Ureter (tissue), 1 donor: ENCODE results near the gene CHAT. TPM values are rescaled to one million over a fixed set of nuclear protein-coding genes. Genes with fewer than 3 reads are reported as not detected.

Experiments used
- DNase-seq: peaks from one replicate; pipeline ENCODE4 v3.0.0-alpha.2; 2020; ENCODE audit warnings: low spot score
- total RNA-seq: library from RNA; stranded (reverse); gene quantifications from one replicate; pipeline ENCODE4 v1.2.4, GENCODE V29; 2023
- donor health status: DM: yes; HTN: yes; CAD: no.

Gene CHAT
- not detected for total RNA-seq

DNA sequence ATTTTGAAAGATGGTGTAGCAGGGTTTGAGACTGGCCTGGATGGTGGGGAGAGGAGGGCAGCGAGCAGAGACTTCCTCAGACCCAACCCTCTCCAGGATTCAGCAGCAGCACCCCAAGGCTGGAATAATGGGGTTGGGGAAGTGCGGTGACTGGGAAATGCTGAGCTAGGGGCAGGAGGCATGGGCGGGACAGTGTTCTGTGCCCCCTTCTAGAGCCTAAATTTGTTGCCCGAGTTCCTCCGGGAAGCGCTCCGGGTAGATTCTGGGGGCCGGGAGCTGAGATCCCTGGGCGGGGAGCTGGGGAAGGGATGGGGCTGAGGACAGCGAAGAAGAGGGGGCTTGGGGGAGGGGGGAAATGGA, at the start of gene CHAT:
CHAT (plus strand) TSS at position 156 of the 360 bp plus-strand sequence; CDS start at position 309, 153 bp downstream.
- no peak for DNase-seq

- no peak for DNase-seq
Observed at GRCh38 chr10:49564461-49565009, 49.3 kb upstream of the CHAT start.

DNA sequence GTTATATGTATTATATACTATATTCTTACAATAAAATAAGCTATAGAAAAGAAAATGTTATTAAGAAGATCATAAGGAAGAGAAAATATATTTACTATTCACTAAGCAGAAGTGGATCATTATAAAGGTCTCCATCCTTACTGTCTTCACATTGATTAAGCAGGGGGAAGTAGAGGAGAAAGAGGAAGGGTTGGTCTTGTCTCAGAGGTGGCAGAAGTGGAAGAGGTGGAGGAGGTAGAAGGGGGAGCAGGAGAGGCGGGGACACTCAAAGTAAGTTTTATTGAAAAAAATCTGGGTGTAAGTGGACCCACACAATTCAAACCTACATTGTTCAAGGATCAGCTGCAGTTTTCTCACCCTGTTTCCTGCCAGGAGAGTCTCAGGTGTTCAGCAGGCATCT, 46.0 kb upstream of the CHAT start:
- DNase-seq = no peak

GRCh38 chr10:49568235-49568634, 45.6 kb upstream of the CHAT start:
- no peak for DNase-seq

GRCh38 chr10:49569031-49569631, 44.7 kb upstream of the CHAT start:
- no peak for DNase-seq

DNA sequence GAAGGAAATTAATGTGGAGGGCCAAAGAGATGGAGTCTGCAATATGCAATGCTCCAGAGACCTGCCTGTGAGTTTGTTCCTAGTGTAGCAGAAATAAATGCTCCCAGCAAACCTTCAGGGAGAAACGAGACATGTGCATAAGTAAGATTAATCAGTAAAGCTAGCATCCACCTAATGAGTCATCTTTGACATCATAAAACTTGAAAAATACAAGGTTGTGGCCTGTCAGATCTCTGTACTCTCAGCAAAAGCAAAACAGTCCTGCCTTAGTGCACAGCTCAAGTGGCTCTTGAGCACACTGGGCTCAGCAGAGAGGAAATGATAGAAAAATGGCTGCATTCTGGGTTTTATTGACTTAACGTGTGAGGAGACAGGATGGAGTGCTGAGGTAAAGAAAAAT, 42.4 kb upstream of the CHAT start:
- no peak for DNase-seq

GRCh38 chr10:49572594-49573114, 41.2 kb upstream of the CHAT start:
- no peak for DNase-seq

- no peak for DNase-seq
Observed at GRCh38 chr10:49575489-49576072, 38.3 kb upstream of the CHAT start.

- no peak for DNase-seq
Observed at GRCh38 chr10:49577182-49577925, 36.5 kb upstream of the CHAT start.

DNA sequence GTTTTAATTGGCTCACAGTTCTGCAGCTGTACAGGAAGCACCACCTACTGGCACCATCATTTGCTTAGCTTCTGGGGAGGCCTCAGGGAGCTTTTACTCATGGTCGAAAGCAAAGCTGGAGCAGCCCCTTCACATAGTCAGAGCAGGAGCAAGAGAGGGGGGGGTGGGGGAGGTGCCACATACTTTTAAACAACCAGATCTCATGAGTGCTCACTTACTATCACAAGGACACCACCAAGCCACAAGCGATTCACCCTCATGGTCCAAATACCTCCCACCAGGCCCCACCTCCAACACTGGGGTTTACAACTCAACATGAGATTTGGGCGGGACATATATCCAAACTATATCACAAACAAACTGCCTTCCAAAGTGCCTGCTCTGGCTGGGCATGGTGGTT, 35.4 kb upstream of the CHAT start:
- DNase-seq = no peak

GRCh38 chr10:49579621-49580020, 34.2 kb upstream of the CHAT start:
- no peak for DNase-seq

GRCh38 chr10:49585387-49585786, 28.4 kb upstream of the CHAT start:
- no peak for DNase-seq

DNA sequence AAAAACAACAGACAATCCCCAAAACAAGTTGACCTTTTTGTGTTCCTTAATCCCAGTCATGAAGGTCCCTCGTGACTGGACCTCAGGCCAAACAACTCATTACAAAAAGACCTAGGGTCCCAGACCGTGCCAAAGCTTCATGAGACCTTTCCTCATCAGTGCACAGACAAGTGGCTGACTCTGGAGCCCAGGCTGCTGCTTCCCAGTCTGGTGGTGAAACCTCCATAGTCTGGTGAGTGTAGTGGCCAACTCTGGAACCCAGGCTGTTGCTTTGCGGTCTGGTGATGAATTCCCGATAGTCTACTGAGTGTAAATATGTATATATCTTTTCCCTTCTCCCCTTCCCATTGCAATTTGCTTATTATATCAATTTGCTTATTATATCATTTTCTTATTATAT, 25.9 kb upstream of the CHAT start:
- DNase-seq = no peak

DNA sequence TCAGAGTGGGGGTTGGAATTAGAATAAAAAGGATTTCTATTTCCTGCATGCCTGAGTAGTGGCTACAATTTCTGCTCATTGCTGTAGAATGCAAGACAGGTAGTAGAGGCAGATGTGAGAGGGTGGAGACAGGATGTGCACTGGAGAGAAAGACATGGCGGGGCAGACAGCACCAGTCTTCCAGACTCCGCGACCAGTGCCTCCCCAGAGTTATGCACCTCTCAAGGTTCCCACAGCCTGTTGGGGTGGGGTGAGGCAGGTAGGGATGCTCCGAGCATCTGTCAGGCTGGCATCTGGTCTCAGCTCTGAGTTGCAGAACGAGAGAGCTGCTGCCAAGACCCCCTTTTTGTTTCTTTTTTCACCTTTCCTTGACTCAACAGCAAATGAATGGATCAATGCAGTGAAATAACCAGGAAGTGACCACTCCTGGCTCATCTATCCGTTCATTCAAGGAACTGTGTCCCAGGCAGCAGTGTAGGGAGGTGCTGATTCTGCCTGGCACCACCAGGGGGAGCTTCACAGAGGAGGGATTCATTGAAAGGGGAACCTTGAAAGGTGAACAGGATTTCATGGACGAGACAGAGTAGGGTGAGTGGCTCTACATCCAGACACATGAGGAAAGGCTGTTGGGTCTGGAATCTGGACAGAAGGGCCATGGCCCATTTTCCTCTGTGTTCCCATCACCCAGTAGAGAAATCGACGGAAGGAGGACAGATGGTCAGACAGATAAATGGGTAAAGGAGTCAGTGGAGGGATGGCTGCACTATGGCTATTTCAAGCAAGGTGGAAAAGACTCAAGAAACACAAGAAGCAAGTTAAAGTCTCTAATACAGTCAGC, 20.9 kb upstream of the CHAT start:
- DNase-seq = peak; percentile 67

DNA sequence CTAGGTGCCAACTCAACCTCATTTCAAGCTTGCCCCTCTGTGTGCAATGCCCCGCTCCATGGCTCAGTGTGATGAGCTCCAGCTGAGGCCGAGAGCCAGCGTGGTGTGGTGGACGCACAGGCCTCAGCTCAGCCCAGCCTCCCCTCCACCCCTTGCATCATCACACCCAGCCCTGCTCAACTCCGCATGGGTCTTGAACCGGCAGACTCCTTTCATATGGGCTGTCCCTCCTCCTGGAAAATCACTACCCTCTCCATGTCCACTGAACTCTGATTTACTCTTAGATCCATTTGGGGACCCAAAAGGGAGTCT, 20.3 kb upstream of the CHAT start:
- DNase-seq = no peak

DNA sequence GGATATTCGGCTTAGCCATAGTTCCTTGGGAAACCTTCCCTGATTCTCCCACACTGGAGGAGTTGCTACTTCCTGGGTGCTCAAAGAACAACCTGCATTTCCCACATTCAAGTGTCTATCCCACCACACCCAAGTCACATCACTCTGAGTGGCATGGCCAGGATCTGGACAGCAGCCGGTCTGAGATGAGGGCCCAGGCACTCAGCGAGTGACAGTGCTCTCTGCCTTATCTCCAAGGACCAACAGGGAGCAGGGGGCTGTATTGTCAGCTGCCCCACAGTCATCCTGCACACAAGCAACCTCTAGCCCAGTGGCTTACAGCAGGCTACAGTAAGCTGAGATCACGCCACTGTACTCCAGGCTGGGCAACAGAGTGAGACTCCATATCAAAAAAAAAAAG, 19.8 kb upstream of the CHAT start:
- no peak for DNase-seq

DNA sequence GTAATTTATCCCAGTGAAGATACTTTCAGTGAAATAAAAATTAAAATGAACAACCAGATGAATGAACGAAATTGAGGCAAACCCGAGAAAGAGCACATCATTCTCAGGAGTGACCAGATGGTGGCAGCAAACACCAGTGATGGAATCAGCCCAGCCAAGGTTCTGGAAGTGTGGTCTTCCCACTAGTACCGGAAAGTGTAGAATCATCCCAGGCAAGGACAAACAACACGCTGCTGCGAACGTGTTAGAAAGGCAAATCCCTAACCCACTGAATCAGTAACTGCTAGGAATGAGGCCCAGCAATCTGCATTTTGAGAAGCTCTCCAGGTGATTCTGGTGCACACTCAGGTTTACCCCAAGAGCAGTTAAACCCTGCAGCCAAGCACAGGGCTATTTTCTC, 19.2 kb upstream of the CHAT start:
- no peak for DNase-seq

GRCh38 chr10:49595003-49595712, 18.7 kb upstream of the CHAT start:
- no peak for DNase-seq

DNA sequence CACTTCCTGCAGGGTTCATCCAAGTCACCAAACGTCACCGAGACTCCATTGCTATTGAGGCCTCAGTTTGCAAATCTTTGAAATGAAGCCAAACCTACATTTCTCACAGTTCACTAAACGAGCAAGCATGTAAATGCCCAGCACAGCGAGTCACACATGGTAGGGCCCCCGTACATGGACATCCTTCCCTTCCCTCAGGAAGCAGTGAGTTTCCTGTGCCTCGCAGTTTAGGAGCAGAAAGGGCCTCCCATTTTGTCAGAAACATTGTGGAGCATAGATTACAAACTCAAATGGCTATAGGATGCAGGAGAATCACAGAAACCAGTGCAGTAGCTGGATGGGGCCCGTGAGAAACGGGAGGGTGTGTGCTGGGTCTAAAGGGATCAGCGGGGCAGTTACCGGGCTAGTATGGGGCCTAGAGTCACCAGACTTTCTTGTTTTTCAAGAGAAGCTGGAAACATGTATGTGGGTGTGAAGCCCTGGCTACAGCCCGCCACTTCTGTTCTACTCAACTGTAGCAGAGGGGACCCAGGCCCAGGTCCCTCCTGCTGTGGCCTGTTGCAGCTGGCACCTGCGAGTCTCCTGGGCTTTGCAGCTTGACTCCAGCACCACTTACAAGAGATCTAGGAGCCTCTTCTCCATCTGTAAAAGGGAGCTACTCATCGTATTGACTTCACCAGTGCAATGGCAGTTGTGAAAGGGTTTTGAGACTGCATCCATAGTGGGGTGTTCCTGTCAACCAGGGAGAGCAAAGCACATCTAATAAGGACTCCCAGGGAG, 17.9 kb upstream of the CHAT start:
- no peak for DNase-seq

- DNase-seq = no peak
Observed at GRCh38 chr10:49596493-49596809, 17.4 kb upstream of the CHAT start.

DNA sequence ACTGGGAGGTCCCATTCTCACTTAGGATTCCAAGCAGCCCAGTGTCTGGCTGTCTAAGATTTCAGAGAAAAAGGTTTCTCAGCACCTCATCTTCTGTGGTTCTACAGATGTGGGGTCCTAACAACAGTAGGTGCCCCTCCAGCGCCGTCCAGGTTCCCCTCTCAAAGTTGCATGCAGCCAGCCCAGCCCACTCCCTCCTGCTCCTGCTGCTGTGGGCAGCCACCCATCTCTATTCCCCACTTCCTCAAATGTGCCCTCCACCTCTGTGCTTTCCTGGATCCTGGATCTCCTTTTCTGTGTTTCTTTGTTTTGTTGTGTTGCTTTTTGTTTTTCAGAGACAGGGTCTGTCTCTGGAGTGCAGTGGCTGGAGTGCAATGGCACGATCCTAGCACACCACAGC, 17.0 kb upstream of the CHAT start:
- no peak for DNase-seq
